ENCODE measurements around the gene ABCC8.

ABCC8 gene

DNA sequence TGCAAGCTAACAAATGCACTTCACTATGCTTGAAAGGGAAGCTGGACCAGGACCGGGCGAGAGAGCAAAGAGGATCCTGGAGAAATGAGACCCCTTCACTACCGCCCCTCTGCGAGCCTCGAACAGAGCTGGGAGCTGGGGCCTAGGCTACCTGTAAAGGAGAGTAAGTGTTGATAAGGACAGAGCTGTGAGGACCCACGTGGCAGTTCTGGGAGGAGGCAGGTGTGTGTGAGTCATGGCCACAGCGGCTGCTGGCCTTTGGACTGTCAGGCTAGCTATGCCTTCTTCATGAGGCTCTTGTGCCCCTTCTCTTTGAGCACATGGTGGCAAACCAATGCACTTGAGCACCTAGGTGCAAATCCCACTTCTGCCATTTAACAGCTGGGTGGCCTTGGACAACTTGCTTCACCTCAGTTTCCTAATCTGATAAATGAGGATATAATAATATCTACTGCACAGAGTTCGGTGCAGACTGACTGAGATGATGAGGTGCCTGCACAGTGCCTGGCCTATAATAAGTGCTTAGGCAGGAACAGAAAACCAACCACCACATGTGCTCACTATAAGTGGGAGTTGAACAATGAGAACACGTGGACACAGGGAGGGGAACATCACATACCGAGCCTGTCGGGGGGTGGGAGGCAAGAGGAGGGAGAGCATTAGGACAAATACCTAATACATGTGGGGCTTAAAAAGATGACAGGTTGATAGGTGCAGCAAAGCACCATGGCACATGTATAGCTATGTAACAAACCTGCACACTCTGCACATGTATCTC lies 52.9 kb downstream of the ABCC8 start:
- DNase-seq = no peak

DNA sequence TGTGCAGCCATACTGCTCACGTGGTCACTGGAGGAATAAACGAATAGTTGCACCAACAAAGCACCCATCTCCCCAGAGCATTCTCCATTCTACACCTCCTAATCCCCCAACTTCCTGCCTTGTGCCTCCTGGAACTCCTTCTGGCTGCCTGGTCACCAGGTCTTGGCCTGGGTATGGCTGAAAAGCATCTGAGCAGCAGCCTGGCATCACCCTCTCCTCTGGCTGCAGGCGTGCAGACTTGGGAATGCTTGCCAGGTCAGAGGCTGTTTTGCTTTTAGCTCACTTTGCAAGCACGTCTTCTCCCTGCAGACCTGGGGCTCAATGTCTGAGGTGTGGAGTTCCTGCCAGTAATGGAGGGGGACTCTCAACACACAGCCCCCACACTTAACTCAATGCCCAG lies 54.9 kb downstream of the ABCC8 start:
- DNase-seq = no peak

DNA sequence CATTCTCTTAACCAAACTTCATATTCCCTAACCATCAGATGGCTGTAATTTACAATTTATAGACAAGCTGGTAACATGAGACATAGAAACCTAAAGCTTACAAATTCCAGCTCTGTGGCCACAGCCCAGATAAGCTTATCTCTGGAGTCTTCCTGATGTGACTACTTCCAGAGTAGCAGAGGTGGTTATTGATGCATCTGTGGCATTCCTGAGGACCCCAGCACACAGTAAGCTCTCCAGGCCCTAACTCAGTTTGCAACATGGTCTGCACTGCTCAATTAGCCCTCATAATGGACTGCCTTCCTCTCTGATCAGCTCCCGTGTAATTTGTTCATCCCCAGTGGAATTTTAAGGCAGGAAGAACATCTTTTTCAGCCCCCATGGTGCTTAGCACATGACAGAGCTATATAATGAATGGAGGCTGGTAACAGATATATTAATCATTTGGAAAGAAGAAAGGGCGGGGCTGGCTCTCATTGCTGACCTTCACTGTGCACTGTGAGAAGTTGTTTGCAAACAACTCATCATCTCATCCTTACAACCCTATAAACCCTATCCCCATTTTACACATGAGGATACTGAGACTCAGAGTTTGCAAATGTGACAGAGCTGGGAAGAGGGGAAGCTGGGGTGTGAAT lies 58.1 kb downstream of the ABCC8 start:
- DNase-seq = no peak

DNA sequence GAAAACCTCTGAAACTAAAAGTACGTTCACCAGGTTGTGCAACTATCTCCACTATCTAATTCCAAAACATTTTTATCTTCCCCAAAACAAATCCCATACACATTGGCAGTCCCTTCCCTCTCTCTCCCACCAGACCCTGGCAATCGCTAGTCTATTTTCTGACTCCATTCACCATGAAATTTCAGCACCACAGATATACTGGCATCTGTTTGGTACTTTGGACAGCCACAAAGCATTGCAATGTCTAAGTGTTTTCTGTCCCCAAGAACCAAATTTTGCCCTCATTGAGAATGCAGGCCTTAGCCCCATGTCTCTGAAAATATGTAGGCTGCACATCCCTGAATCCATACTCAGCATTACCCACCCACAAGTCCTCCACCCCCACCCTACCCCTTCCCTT lies 60.2 kb downstream of the ABCC8 start:
- DNase-seq = no peak

DNA sequence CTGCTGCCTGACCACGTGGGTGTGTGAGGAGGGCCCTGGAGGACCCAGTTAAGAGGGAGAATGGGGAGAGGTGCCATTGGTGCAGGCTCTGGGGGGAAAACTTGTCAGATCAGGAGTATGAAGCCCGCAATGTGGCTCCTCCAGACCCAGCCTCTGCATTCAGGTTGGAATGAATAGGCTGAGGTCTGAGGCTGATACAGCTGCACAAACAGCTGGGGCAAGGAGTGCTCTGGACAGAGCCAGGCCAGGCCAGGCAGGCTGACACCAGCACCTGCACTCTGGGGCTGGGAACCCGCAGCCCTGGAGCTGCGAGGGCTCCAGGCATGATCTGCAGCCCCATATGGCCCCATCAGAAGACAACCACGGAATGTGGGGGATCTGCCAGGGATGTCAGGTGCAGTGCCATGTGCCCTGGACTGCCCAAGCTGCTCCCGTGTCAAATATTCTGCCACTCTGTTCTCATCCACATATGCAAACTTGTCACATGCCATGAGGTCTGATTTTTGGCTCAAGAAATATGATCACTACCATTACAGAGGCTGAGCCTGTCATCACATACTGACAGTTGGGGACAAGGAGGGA lies 61.0 kb downstream of the ABCC8 start:
- no peak for DNase-seq

DNA sequence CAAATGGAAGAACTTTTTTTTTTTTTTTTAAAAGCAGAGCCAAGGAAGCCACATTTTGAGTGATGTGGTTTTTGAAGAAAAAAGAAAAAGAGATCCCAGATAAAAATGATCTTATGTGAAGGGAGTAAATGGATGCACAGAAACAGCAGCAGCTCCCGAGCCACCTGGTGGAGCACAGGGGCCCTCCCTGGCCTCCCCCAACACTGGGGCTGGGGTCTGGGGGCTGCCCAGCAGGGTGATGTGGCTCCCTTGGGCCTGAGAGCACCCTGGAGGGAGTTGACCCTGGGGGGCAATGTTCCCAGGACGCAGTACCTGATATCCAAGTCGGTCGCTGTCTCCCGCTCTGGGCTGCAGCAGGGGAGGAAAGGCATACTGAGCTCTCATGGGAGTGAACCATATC lies 61.7 kb downstream of the ABCC8 start:
- DNase-seq = no peak

DNA sequence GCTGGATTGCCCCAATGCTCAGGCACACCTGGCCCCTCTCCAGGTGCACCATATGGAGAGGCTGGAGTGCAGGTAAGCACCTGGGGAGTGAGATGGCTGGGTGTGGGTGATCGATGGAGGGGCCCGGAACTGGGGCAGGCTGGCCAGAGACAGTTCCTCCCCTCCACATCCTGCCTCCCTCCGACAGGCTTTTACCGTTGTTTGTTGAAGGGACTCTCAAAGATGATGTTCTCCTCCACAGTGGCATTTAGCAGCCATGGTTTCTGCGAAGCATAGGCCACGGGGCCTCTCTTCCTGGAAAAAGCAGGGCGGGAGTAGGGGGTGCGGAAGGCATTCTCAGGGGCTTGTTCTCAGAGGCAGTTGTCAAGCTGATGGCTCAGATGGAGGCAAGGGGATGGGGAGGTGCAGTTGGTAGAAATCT lies 62.3 kb downstream of the ABCC8 start:
- no peak for DNase-seq

DNA sequence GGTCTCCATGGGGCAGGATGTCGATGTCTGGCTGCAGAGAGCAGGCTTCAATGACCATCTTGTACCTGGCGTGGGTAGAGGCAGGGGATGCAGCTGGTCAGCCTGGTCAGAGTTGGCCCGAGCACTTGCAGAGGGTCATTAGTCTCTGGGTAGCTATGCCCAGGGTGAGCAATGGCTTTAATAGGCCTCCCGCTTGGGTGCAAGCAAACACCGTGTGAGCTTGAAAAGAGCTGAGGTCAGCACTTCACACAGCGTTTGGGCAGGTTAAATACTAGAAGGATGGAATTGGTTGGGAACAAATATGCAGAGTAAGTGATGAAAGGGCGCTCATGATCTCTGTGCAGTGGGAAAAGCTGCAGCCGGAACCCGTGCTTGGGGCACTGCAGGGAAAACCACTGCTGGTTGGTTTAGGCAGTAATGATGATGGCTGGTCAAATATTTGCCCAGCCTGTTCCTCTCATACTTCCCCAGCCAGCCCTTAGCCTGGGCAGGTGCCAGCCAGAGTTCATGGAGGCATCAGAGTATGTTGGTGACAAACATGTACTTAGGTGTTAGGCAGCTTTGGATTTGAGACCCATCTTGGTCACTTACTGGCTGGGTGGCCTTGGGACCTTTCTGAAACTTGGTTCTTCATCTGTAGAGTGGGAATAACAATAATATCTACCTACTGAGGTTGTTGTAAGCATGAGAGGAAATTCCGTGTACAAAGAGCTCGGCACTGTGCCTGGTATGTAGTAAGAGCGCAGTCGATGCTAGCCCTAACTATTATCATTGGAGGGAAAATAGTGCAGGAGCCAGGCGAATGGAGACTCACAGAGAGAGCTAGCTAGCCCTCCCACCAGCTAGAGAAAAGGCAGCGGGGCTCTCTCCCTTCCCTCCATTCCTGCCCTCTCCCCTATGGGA lies 63.0 kb downstream of the ABCC8 start:
- no peak for DNase-seq

DNA sequence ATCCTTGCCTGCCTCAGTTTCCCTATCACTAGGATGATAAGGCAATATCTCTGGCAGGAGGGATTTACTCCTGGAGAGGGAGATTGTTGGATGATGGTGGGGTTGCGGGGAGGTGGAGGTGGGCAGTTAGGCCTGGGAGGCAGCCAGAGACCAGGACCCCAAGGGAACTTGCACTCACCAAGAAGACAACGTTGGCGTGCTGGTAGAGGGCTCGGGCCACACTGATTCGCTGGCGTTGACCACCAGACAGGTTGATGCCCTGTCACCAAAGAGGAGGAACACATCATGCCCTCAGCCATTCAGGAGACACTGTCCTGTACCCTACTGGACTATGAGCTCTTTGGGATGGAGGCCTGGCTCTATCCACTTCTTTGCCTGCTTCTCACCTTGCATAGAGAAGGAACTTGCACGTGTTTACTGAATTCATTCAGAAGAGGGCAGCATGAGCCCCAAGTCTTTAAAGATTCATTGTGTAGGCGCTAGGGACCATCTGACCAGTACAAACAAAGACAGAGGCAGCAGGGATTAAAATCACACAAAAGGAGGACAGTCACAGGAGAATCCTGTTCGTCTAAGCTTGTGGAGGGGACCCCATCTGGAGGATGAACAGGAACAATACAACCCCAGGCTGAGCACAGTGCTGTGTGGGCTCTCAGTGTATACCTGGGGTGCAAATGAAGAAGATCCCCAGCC lies 64.0 kb downstream of the ABCC8 start:
- no peak for DNase-seq

DNA sequence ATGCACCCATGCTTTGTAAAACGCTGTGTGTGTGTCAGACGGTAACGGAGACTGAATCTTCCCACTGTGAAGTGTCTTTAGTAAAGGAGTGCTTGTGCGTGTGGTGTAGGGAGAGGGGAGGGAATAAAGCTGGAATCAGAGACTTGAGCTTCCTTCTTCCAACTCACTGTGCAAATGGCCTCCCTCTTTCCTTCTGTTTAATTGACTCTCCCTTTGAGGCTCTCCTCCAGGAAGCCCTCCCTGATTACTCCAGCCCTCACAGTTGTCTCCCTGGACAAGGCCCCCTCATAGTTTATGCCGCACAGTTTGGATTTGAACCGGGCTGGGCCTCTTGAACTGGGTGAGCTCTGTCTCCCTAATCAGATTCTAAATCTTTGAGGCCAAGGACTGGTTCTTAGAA lies 65.2 kb downstream of the ABCC8 start:
- DNase-seq = no peak

DNA sequence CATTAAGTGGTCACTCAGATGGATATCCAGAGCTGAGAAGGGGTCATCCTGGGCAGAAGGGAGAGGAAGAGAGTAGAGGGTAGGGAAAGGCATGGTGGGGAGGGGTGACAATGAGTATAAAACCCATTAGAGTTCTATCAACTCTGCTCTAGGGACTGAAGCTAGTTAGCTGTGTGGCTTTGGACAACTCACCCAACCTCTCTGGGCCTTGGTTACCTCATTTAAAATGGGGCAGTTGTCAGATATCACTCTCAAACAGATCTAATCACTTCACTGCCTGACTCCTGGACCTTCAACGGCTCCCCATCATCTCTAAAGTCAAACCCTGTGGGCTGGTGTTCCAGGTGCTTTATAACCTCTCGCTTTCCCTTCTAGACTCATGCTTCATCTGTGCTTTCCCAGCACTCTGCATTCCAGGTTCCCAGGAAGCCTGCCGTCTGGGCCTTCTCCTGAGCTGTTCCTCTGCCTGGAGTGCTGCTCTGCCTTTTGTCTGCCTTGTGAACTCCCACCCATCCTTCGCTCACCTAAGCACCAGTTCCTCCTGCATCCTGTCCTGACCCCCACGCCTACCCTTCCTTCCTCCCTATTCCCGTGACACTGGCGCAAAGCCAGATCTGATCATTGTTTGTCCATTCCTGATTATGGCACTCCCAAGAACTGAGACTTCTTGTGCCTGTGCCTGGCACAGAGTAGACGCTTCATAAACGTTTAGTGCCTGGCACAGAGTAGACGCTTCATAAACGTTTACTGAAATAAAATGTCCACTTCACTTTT lies 65.9 kb downstream of the ABCC8 start:
- no peak for DNase-seq

DNA sequence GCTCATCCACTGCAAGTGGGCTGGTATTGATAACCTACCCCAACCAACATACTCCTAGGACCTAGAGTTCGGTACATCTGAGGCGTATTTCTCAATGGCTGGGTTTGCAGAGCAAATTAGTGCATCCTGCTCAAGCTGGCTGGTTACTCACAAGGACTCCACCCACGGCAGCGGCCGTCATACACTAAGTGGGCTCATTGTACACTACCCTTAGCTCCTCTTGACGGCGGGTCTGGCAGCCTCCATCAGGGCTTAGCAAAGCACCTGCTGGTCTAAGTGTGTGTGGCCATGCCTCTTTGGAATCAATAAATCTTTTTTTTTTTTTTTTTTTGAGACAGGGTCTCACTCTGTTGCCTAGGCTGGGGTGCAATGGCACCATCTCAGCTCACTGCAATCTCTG lies 68.0 kb downstream of the ABCC8 start:
- no peak for DNase-seq

DNA sequence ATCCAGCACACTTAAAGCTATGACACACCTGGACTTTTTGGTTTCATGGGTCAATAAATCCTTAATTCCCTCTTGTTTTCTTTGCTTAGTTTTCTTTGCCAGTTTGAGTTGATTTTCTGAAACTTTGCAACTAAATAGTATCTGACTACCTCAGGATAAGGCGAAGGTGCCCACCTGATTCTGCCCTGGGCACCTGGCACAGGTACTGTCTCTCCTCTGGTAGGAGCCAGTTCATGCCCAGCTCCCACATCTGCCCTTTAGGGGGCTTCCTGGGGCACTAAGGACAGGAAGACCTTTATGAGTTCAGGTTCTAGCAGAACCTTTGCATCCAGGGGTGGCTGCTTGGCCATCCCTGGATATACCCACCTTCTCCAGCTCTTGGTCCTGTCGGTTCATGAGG lies 68.6 kb downstream of the ABCC8 start:
- no peak for DNase-seq

DNA sequence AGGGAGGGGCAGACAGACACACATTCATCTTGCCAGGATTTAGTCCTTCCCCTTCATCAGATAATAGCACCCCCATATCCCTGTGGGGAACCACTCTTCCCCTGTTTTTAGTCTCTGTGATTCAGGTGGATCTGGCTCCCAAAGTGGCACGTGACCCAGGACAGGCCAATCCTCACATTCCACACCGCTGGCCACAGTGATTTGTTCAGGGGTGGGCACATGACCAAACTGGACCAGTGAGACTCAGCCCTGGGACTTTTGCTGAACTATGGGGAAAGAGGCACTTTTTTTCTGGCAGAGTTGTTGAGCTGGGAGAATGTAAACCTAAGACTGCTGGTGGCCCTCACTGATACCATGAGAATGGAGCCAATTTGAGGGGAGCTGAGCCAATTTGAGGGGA lies 69.1 kb downstream of the ABCC8 start:
- no peak for DNase-seq

DNA sequence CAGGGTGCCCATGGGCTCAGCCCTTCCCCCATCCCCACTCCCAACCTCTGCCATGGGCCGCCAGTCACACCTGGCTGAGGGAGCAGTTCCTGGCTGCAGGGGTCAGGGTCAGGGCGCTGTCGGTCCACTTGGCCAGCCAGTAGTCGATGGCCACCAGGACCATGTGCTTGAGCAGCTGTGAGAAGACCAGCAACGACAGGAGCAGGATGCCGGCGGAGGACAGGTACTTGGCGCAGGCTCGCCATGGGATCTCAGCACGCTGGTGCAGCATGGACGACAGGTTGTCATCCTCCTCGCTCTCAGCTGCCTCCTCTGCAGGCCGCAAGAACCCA lies 69.9 kb downstream of the ABCC8 start:
- no peak for DNase-seq

DNA sequence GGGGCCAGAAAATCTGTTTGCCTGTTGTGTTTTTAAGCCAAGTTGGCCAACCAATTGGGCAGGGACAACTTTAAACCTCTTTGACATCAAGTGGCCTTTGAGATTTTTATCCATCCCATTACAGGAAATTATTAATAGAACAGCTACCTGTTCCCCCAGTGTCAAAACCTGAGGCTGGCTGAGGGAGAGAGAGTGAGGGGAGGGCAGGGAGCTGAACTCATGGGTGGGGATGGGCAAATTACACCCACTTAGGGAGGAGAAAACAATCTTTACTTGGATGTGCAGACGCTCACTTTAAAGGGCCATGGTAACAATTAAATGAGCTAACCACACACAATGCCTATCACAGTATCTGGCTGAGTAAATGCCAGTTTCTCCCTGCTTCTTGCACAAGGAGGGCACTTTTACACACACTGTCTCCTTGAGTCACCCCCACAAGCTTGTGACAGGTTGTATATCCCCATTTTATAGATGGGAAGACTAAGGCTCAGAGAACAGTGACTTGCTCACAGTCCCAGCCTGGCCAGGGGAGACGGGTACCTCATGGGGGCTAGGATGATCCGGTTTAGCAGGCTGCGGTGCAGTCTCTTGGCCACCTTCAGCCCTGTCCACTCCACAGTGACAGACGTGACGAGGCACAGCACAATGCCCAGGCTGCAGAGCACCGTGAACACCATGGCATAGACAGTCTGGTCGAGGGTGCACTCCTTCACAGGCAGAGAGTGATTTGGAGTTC lies 70.4 kb downstream of the ABCC8 start:
- no peak for DNase-seq

DNA sequence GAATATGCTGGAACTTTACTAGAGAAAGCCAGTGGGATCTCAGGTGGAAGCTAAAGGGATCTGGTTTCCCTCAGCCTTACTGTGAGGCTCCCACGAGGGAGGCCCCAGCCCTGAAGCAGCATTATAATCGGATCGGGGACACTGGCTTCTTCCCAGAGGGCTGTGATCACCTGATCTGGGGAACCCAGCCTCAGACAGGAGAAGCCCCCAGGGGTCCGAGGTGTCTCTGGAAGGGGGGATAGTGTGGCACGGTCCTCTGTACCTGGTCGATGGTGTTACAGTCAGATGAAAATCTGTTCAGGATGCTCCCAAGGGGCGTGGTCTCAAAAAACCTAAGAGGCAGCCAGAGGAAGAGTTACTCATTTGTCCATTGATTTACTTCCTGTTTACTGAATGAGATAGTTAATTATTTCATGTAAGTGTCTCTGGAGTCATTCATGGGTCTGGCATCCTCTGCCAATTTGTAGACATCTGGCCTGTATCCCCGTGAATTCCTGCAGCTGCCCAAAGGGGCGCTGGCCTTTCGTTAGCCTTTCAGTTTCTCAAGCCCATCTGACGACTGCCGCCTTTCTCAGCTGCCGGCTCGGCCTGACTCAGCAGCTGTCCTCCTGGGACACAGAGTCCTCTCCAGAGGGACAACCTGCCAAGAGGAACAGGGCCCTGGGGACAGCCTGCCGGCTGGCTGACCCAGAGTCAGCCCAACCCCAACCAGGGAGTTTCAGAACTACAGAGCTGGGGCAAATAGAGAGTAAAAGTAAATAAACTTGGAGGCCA lies 71.2 kb downstream of the ABCC8 start:
- DNase-seq = no peak

DNA sequence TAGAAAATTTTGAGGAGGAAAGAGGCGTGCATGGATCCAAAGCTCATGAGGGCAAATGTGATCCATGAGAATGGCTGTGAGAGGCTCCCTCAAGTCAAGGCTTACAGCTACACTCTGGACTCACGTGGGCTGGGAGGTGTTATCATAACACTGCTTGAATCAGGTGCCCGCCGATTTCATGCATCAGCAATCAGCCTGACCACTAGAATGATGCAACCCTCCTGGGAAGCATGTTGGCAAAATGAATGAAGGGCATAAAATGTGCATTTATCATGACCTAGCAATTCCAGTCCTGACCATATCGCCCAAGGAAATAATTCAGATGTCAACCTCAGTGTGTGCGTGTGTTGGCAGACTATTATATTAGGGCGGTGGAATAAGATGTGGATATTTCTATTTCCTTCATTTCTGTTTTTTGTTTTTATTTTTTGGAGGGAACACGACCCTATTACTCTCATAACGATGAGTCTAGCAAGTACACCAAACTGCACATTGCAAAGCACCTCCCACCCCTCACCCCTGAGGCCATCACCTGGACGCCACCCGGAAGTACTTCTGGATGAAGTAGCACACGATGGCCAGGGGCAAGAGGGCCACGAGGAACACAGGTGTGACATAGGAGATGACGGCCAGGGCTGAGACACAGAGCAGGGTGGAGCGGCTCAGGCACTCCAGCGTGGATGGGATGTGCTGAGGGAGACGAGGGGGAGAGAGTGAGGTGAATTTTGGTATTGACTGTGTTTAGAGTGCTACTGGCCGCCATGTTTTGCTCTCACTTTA lies 72.5 kb downstream of the ABCC8 start:
- no peak for DNase-seq

DNA sequence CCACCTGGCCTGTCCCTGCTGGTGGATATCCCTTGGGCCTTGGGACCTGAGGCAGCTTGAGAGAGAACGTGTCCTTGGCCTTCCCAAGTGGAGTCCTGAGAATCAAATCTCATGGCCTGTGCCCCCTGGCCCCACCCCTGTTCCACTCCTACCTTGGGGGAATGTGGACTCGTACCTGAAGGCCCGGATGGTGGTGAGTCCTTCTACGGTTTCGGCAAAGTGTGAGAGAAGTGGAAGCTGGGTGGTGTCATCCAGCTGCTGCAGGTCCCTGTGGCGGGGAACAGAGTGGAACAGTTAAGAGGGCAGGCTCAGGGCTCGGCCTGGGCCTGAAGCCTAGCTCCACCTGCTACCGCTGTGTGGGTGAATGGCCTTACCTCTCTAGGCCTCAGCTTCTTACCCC lies 74.2 kb downstream of the ABCC8 start:
- DNase-seq = no peak

DNA sequence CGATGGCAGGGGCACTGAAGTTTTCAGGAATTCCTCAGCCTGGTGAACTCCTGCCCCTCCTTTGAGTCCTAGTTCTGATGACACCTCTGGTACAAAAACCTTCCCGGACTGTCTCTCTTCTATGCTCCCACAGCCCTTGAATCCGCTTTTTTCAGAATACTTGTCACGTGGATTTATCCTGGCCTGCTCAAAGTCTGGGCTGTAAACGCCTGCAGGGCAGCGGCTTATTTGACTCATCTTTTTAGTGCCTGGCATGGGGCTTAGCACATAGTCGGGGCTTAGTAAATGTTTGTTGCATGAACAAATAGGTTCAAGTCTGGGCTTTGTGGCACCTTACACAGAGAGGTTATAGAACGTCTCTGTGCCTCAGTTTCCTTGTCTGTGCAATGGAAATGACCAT lies 74.8 kb downstream of the ABCC8 start:
- no peak for DNase-seq

Data from NCI-H526 treated with DMSO at 0.1 percent for 48 hours (cell line).